Tibial artery (tissue), 4 donors: ENCODE results near the gene TPPP3.

Experiments
- DNase-seq, 2 donors: peaks; one replicate each; pipeline ENCODE4 v3.0.0-alpha.2; 2019
- H3K27ac ChIP-seq, 2 donors: fragments of 200-600 bp; sonication (generic) in 1 of 2; 1 replicate in 1 of 2; 2 replicates in 1 of 2; pipeline ENCODE4 v1.5.1; 2018 to 2019; ENCODE audit warnings: mild to moderate bottlenecking in 1 of 2
- H3K27me3 ChIP-seq, 2 donors: fragments of 200-600 bp; sonication (generic) in 1 of 2; one replicate each; pipeline versions ENCODE4 v1.5.1 to v1.6.0; 2016 to 2019
- H3K36me3 ChIP-seq, 3 donors: fragments of 200-600 bp; sonication (generic) in 2 of 3; one replicate each; pipeline ENCODE4 v1.5.1; 2016 to 2019; ENCODE audit warnings: mild to moderate bottlenecking in 2 of 3
- H3K4me1 ChIP-seq, 4 donors: fragments of 200-600 bp; sonication (generic) in 2 of 4; 1 replicate in 3 of 4; 2 replicates in 1 of 4; pipeline ENCODE4 v1.5.1; 2016 to 2019
- H3K4me3 ChIP-seq, 2 donors: fragments of 200-600 bp; sonication (generic) in 1 of 2; 1 replicate in 1 of 2; 2 replicates in 1 of 2; pipeline ENCODE4 v1.5.1; 2018 to 2019; ENCODE audit warnings: mild to moderate bottlenecking in 2 of 2
- H3K9me3 ChIP-seq, 3 donors: fragments of 200-600 bp; sonication (generic) in 1 of 3; one replicate each; pipeline ENCODE4 v1.5.1; 2016 to 2019
- CTCF ChIP-seq, 2 experiments: fragments of 200-600 bp in 1 of 2; fragments of 450-650 bp in 1 of 2; IDR thresholded peaks; one replicate each; pipeline ENCODE4 v1.5.1; 2017 to 2019; ENCODE audit warnings: antibody characterized with exemption in 2 of 2, mild to moderate bottlenecking in 1 of 2, moderate library complexity in 1 of 2
- intact Hi-C: fragments of 100-400 bp; cut with DNase I; formaldehyde crosslinking; loops from one replicate; pipeline ENCODE4 v1.15.0; 2023; ENCODE audit warnings: low total_unique reads

The TPPP3 gene

DNA sequence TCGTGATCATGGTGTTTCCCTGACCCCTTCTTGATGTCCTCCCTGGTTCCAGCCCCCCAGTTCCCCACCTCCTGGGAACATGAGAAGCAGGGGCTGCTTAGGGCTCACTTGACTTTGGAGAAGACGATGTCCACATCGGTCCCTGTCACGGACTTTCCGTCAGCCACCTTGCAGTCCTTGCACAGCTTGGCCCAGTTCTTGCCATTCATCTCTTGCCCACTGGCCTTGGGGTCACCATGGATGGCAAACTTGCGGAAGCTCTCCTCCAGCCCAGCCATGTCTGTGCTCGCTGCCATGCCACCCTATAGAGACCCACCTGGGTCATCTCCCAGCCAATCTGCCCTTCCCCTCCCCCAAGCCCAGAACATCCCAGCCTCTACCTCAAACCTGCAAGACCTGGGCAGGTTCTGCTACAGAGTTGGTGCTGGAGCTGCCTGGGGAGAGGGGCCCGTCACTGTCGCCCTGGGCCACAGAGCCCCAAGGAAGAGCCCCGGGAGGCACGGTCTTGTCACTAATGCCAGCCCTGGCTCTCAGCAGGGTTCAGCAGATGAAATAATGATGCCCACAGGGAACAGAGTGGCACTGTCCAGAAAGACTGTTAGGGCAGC, 2.4 kb downstream of the TPPP3 start:
- DNase-seq: peak in 1 of 2 donors; percentile 54
- Histone ChIP-seq H3K27ac (no peak overlapping the region), H3K36me3 (no peaks in the 10 kb centered on the region)

GRCh38 chr16:67389911-67390815, 3.1 kb downstream of the TPPP3 start:
- TF ChIP-seq CTCF (IDR thresholded peaks at IDR 0.05): no peak
- intact Hi-C loops: no loop called here
- H3K9me3 ChIP-seq: no peaks in the 10 kb centered on the region
- H3K4me1 ChIP-seq: peaks cover 0 to 35% (median 21%) of the 10 kb centered on the region in 4 donors
- H3K27ac ChIP-seq: no peak overlapping the region
- H3K27me3 ChIP-seq: peaks cover 0 to 49% of the 10 kb centered on the region in 2 donors
- H3K36me3 ChIP-seq: no peaks in the 10 kb centered on the region
- H3K4me3 ChIP-seq: no peak overlapping the region
- DNase-seq: peak; percentile 63 to 75

More for the DNA sequence above, 2.4 kb downstream of the TPPP3 start:
- TF ChIP-seq CTCF (IDR thresholded peaks at IDR 0.05): no peak
- H3K27me3 ChIP-seq: peaks cover 0 to 56% of the 10 kb centered on the region in 2 donors
- no peaks in the 10 kb centered on the region for H3K9me3 ChIP-seq
- intact Hi-C loops: no loop called here
- peaks cover 0 to 42% (median 22%) of the 10 kb centered on the region in 4 donors for H3K4me1 ChIP-seq
- no peak overlapping the region for H3K4me3 ChIP-seq

GRCh38 chr16:67388591-67388990, 4.7 kb downstream of the TPPP3 start:
- intact Hi-C loops: no loop called here
- TF ChIP-seq CTCF (IDR thresholded peaks at IDR 0.05): no peak
- no peak for DNase-seq
- H3K9me3 ChIP-seq: no peaks in the 10 kb centered on the region
- H3K27me3 ChIP-seq: peaks cover 0 to 35% of the 10 kb centered on the region in 2 donors
- H3K27ac ChIP-seq: no peak overlapping the region
- peaks cover 0 to 19% (median 10%) of the 10 kb centered on the region in 4 donors for H3K4me1 ChIP-seq
- H3K36me3 ChIP-seq: no peaks in the 10 kb centered on the region
- H3K4me3 ChIP-seq: no peak overlapping the region

DNA sequence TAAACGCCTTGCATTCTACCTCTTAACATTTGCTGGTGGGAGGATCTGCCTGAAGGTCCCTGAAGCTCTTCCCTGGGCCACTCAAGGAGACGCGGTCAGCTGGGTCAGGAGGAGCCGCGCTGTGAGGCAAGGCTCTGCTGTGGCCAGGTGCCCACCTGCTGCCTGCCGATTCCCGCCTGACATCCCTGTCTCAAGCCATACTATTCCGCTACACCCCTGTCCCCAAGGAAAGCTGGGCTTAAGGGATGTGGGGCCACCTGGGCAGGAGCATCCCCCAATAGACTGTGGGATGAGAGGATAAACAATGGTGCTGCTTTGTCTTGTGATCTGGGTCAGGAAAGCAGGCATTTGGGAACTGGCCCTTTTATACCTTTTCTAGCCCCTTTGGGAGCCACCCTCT, 5.1 kb downstream of the TPPP3 start:
- peaks cover 0 to 31% of the 10 kb centered on the region in 2 donors for H3K27me3 ChIP-seq
- intact Hi-C loops: no loop called here

More for the DNA sequence above, 5.1 kb downstream of the TPPP3 start:
- Histone ChIP-seq H3K4me3 (no peak overlapping the region), H3K4me1 (peaks cover 0 to 15% (median 6%) of the 10 kb centered on the region in 4 donors), H3K9me3 (no peaks in the 10 kb centered on the region), H3K36me3 (no peaks in the 10 kb centered on the region), H3K27ac (no peak overlapping the region)
- no peak for DNase-seq
- TF ChIP-seq CTCF (IDR thresholded peaks at IDR 0.05): no peak
